ENCODE results near the gene LIPM. TPM values are rescaled to one million over a fixed set of nuclear protein-coding genes. Genes with fewer than 3 reads are reported as not detected.

The LIPM gene
- total RNA-seq, 4 donors from 2014 or later, result not detected

GRCh38 chr10:88870089-88870488 lies 67.6 kb downstream of the LIPM start:
- Histone ChIP-seq H3K36me3 (no peaks in the 10 kb centered on the region), H3K27ac (no peak overlapping the region), H3K4me3 (no peak overlapping the region), H3K27me3 (no peaks in the 10 kb centered on the region), H3K9me3 (no peaks in the 10 kb centered on the region), H3K4me1 (no peaks in the 10 kb centered on the region)
- in situ Hi-C loops (cut with MboI; ENCODE audit: low sequenced_read_pairs in 4 of 4), result no loop called here
- ATAC-seq (no peak), DNase-seq (no peak)
- TF ChIP-seq POLR2A (IDR thresholded peaks at IDR 0.05) (no peak), CTCF (IDR thresholded peaks at IDR 0.05 in 4 of 5, conservative IDR thresholded peaks at IDR 0.05 in 1 of 5) (no peak)
- intact Hi-C loops (cut with DNase I; ENCODE audit: low total_unique reads), result no loop called here

Other genes starting within 250 kb of the LIPM start
- 10 to 100 TPM in 2 of 4 donors, 1 to 10 TPM in 2; 8.1 to 17.5 (median 9.7) TPM for gene RNLS, start 219.4 kb upstream of the LIPM start, total RNA-seq
- under 1 TPM in 2 of 4 donors, not detected in 2; 0.09 to 0.15 TPM for gene LIPJ, start 216.0 kb upstream of the LIPM start, total RNA-seq
- gene LIPF, start 138.3 kb upstream of the LIPM start, total RNA-seq, result under 1 TPM in 1 of 4 donors, not detected in 3; 0.36 TPM
- gene LIPK, start 96.5 kb upstream of the LIPM start, total RNA-seq, result not detected
- not detected for gene LIPN, start 42.7 kb upstream of the LIPM start, total RNA-seq
- not detected for gene ANKRD22, start 49.1 kb downstream of the LIPM start, total RNA-seq
- gene STAMBPL1, start 77.5 kb downstream of the LIPM start, total RNA-seq, result 1 to 10 TPM in 2 of 4 donors, under 1 TPM in 2; 0.72 to 1.4 (median 1.0) TPM
- 100 to 1,000 TPM in 1 of 4 donors, 10 to 100 TPM in 3; 23.4 to 119 (median 74.2) TPM for gene ACTA2, start 150.0 kb downstream of the LIPM start, total RNA-seq
- 1 to 10 TPM; 2.7 to 5.9 (median 4.9) TPM for gene FAS, start 188.1 kb downstream of the LIPM start, total RNA-seq

All from gastrocnemius medialis (tissue), 4 donors.